Measurements from ENCODE around the gene EPB41. TPM values are rescaled to one million over a fixed set of nuclear protein-coding genes. Genes with fewer than 3 reads are reported as not detected.

Gene EPB41
- 0.11 TPM in 1 of 2 replicates, not detected in the other for total RNA-seq (2014; rRNA removed)
- polyA plus RNA-seq (2012) = 0.07 TPM

GRCh38 chr1:28914228-28915030 is at the start of gene EPB41:
TSS of gene EPB41 (plus strand) at chr1:28914569. CDS start at chr1:28987438, 72,869 bp downstream.
- DNase-seq (ENCODE audit: low read depth) = peak; percentile 55

DNA sequence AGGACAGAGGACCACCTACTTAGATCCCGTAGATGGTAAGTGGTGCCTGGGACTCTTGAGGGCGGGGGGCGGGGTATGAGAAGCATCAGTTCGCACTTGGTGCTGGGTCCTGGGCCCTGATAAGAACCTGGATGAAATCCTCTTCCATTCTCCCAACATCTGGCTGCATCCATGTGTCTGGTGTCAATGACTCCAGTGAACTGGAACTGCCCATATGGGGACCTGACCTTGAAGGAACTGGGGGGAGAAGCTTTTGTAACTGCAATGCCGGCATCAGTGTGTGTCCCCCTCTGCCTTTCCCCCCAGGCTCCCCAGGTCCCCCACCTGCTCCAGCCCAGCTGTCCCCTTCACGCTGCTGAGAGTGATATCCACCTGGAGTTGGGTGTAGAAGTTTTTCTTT is 49.7 kb upstream of the EPB41 start:
- DNase-seq (ENCODE audit: low read depth) = no peak

DNA sequence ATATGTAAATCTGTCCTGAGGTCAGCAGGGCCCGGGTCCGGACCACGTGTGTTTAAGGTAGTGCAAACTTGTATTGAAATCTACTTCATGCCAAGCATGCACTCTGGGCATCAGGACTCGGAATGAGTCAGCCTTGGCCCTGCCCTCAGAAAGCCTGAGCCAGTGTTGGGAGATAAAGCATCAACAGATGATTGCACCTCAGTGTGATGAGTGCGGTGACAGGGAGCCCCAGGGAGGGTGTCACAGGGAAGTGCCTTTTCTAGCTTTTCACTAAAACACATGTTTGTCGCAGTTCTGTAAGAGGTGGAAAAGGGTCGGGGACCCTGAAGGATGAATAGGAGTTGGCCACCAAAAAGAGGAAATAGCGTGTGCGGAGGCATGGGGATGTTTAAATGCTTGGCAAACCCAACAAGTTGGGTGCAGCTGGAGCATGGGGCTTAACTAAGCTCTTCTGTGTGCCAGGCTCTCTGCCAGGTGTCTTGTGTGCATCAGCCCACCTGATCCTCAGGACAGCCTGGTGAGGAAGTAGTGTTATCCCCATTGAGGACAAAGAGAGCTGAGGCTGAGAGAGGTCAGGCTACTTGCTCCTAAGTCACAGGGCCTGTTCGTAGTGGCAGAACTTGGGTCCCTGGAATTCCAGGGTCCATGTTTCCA is 48.2 kb upstream of the EPB41 start:
- DNase-seq (ENCODE audit: low read depth) = no peak

- no peak for DNase-seq (ENCODE audit: low read depth)
These were observed 46.5 kb upstream of the EPB41 start for GRCh38 chr1:28867850-28868249.

DNA sequence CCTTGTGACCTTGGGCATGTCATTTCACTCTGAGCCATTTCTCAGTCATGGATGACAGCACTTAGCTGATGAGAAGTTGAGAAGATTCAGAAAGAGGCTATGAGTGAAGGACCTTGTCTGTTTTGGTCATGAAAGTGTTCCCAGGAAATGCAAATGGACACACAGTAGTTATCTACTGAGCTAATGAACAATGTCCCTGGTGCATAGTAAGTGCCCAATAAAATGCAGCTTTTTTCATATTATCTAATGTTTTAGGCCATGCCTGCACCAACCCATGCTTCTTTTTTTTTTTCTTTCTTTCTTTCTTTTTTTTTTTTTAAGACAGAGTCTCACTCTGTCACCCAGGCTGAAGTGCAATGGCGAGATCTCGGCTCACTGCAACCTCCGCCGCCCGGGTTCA is 44.4 kb upstream of the EPB41 start:
- DNase-seq (ENCODE audit: low read depth) = no peak

GRCh38 chr1:28871631-28872401 is 42.6 kb upstream of the EPB41 start:
- no peak for DNase-seq (ENCODE audit: low read depth)

- DNase-seq (ENCODE audit: low read depth) = peak; percentile 46
These were observed 39.2 kb upstream of the EPB41 start for GRCh38 chr1:28875134-28875533.

- DNase-seq (ENCODE audit: low read depth) = peak; percentile 56
These were observed 37.1 kb upstream of the EPB41 start for GRCh38 chr1:28877132-28877781.

DNA sequence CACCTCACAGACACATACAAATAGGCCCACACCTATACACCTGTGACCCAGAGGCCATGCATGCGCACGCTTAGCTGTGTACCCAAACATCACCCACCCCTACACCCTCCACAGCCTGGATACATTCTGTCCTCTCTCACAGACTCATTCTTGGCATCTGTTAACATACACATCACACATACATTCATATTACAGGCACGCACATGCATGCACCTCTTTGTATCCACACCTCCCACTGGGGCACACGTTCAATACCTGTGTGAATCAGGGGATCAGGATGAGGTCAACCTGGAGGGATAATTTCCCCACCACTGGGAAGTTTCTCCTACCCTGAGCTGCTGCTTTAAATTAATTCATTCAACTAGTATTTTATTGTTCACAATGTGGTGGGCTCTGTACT is 35.6 kb upstream of the EPB41 start:
- no peak for DNase-seq (ENCODE audit: low read depth)

DNA sequence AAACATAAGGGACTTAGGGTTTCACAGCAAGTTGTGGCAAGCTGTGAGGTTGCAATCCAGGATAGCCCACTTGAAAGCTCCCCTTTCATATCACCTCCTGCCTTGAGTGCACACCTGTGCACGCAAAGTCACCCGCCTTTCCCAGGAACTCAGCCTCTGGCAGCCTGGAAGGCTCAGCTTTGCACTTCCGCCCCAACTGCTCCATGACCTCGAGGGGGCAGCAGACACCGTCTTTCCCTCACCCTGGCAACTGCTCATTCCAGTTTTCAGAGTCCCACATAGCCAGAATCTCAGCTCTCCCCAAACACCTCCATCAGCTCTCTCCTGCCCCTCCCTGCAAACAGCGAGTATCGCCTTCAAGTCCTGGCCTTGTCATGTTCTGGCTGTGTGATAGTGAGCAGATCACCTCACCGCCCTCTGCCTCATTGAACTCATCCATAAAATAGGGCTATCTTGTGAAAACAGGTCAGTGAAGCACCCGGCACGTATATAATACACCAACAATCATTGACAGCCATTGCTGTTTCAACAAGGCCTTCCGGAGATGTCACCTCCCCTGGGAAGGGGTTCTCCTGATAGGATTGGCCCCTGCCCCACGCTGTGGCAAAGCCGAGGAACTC is 32.2 kb upstream of the EPB41 start:
- DNase-seq (ENCODE audit: low read depth) = peak; percentile 79

DNA sequence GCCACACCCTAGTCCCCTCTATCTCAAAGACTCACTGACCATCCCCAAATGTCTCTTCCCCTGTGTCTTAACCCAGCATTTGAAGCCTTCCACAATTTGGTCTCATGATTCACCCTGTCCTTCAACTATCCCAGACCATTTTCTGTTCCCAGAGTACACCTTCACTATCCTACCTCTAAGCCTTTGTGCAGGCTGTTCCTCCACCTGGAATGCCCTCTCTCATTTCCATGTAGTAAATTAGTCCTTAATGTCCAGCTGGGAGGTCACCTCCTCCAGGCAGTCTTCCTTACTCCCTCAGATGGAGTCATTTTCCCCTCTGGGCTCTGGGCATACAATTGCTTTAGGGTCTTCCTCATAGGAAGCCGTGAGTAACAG is 31.1 kb upstream of the EPB41 start:
- DNase-seq (ENCODE audit: low read depth) = no peak

DNA sequence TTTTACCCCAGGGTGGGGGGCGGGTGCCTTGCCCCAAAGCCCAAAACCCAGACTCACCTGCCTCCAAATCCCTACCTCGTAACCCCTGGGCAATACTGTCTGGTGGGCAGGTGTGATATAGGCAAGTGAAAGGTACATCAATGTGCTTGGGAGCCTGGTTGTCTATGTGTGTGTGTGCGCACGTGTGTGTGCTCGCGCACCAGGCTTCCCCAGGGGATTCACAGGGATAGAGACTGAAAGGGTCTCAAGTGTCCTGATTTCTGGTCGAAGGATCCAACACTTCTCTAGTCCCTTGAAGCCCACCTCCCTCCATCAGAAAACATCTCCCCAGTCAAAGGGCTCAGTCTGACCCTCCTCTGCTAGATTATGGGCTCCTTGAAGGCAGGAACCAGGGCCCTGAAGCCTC is 28.9 kb upstream of the EPB41 start:
- no peak for DNase-seq (ENCODE audit: low read depth)

GRCh38 chr1:28885977-28886730 is 28.2 kb upstream of the EPB41 start:
- DNase-seq (ENCODE audit: low read depth) = no peak

- DNase-seq (ENCODE audit: low read depth) = no peak
These were observed 27.5 kb upstream of the EPB41 start for GRCh38 chr1:28886731-28887418.

- no peak for DNase-seq (ENCODE audit: low read depth)
These were observed 26.9 kb upstream of the EPB41 start for GRCh38 chr1:28887419-28887834.

- DNase-seq (ENCODE audit: low read depth) = no peak
These were observed 26.3 kb upstream of the EPB41 start for GRCh38 chr1:28887835-28888682.

GRCh38 chr1:28888915-28889314 is 25.5 kb upstream of the EPB41 start:
- DNase-seq (ENCODE audit: low read depth) = no peak

GRCh38 chr1:28889357-28889756 is 25.0 kb upstream of the EPB41 start:
- no peak for DNase-seq (ENCODE audit: low read depth)

GRCh38 chr1:28890435-28890834 is 23.9 kb upstream of the EPB41 start:
- DNase-seq (ENCODE audit: low read depth) = no peak
